ENCODE data around the gene NOD1.

Gene NOD1

GRCh38 chr7:30469303-30469702 lies 9.3 kb downstream of the NOD1 start:
- DNase-seq (ENCODE audit: low read depth in 3 of 3): no peak

- no peak for DNase-seq (ENCODE audit: low read depth in 3 of 3)
Observed at GRCh38 chr7:30468791-30469190, 9.8 kb downstream of the NOD1 start.

- no peak for DNase-seq (ENCODE audit: low read depth in 3 of 3)
Observed at GRCh38 chr7:30468041-30468440, 10.5 kb downstream of the NOD1 start.

GRCh38 chr7:30467271-30467670 lies 11.3 kb downstream of the NOD1 start:
- no peak for DNase-seq (ENCODE audit: low read depth in 3 of 3)

GRCh38 chr7:30466266-30466665 lies 12.3 kb downstream of the NOD1 start:
- no peak for DNase-seq (ENCODE audit: low read depth in 3 of 3)

GRCh38 chr7:30465811-30466180 lies 12.8 kb downstream of the NOD1 start:
- no peak for DNase-seq (ENCODE audit: low read depth in 3 of 3)

GRCh38 chr7:30465046-30465810 lies 13.4 kb downstream of the NOD1 start:
- DNase-seq (ENCODE audit: low read depth in 3 of 3): no peak

- DNase-seq (ENCODE audit: low read depth in 3 of 3): no peak
Observed at GRCh38 chr7:30464231-30464671, 14.3 kb downstream of the NOD1 start.

GRCh38 chr7:30463405-30464145 lies 15.0 kb downstream of the NOD1 start:
- DNase-seq (ENCODE audit: low read depth in 3 of 3): no peak

- DNase-seq (ENCODE audit: low read depth in 3 of 3): no peak
Observed at GRCh38 chr7:30462179-30462578, 16.4 kb downstream of the NOD1 start.

GRCh38 chr7:30460246-30460633 lies 18.3 kb downstream of the NOD1 start:
- no peak for DNase-seq (ENCODE audit: low read depth in 3 of 3)

- no peak for DNase-seq (ENCODE audit: low read depth in 3 of 3)
Observed at GRCh38 chr7:30459591-30460245, 18.9 kb downstream of the NOD1 start.

GRCh38 chr7:30458311-30458710 lies 20.3 kb downstream of the NOD1 start:
- no peak for DNase-seq (ENCODE audit: low read depth in 3 of 3)

GRCh38 chr7:30453921-30454320 lies 24.7 kb downstream of the NOD1 start:
- no peak for DNase-seq (ENCODE audit: low read depth in 3 of 3)

GRCh38 chr7:30453016-30453415 lies 25.6 kb downstream of the NOD1 start:
- DNase-seq (ENCODE audit: low read depth in 3 of 3): no peak

GRCh38 chr7:30452280-30452930 lies 26.2 kb downstream of the NOD1 start:
- no peak for DNase-seq (ENCODE audit: low read depth in 3 of 3)

GRCh38 chr7:30451539-30452279 lies 26.9 kb downstream of the NOD1 start:
- no peak for DNase-seq (ENCODE audit: low read depth in 3 of 3)

GRCh38 chr7:30450983-30451497 lies 27.5 kb downstream of the NOD1 start:
- no peak for DNase-seq (ENCODE audit: low read depth in 3 of 3)

- DNase-seq (ENCODE audit: low read depth in 3 of 3): no peak
Observed at GRCh38 chr7:30450240-30450982, 28.2 kb downstream of the NOD1 start.

- no peak for DNase-seq (ENCODE audit: low read depth in 3 of 3)
Observed at GRCh38 chr7:30448461-30449189, 30.0 kb downstream of the NOD1 start.
